Epithelial cell of proximal tubule (primary cell): ENCODE data around the gene COL13A1. TPM values are rescaled to one million over a fixed set of nuclear protein-coding genes. Genes with fewer than 3 reads are reported as not detected.

Source experiments
- DNase-seq: peaks from one replicate; pipeline ENCODE4 v3.0.0-alpha.2; 2011; ENCODE audit warnings: low read depth
- H3K4me3 ChIP-seq: 2 replicates; pipeline ENCODE4 v1.5.1; 2011; ENCODE audit warnings: low read depth, mild to moderate bottlenecking, low read length
- CTCF ChIP-seq: conservative IDR thresholded peaks from 2 replicates; pipeline ENCODE4 v1.5.1; 2012; ENCODE audit warnings: low read depth, mild to moderate bottlenecking, low read length
- total RNA-seq: library from RNA; depleted of rRNA; stranded (reverse); fragments of >200 nt; gene quantifications from 2 replicates; pipeline ENCODE4 v1.2.3, GENCODE V29; 2015

Gene COL13A1
- total RNA-seq, 1 donor from 2014 or later: 13.6 TPM

GRCh38 chr10:69769395-69769992 lies 32.2 kb upstream of the COL13A1 start:
- no peak overlapping the region for H3K4me3 ChIP-seq
- no peak for TF ChIP-seq CTCF
- peak; percentile 90 for DNase-seq

- no peak for TF ChIP-seq CTCF
- no peak for DNase-seq
- H3K4me3 ChIP-seq: no peak overlapping the region
Observed at GRCh38 chr10:69772933-69773704, 28.6 kb upstream of the COL13A1 start.

- no peak for DNase-seq
- H3K4me3 ChIP-seq: no peak overlapping the region
- peak; percentile 18 for TF ChIP-seq CTCF
Observed at GRCh38 chr10:69774596-69774995, 27.1 kb upstream of the COL13A1 start.

- DNase-seq: no peak
Observed at GRCh38 chr10:69780077-69780476, 21.6 kb upstream of the COL13A1 start.

GRCh38 chr10:69781576-69781975 lies 20.1 kb upstream of the COL13A1 start:
- no peak overlapping the region for H3K4me3 ChIP-seq
- no peak for DNase-seq
- TF ChIP-seq CTCF: no peak

More at GRCh38 chr10:69780077-69780476, 21.6 kb upstream of the COL13A1 start:
- H3K4me3 ChIP-seq: no peak overlapping the region
- TF ChIP-seq CTCF: no peak

GRCh38 chr10:69783515-69783914 lies 18.2 kb upstream of the COL13A1 start:
- DNase-seq: no peak
- no peak for TF ChIP-seq CTCF
- no peak overlapping the region for H3K4me3 ChIP-seq

GRCh38 chr10:69786791-69787190 lies 14.9 kb upstream of the COL13A1 start:
- DNase-seq: no peak
- TF ChIP-seq CTCF: peak; percentile 60
- H3K4me3 ChIP-seq: no peak overlapping the region
